GM12872 (cell line): Measurements from ENCODE around the gene PMFBP1.

Source experiments
- TF ChIP-seq, protein P1 (sequence below): IDR thresholded peaks from 3 replicates; pipeline ENCODE4 v1.5.1; 2011; ENCODE audit warnings: low read depth, mild to moderate bottlenecking, low read length, moderate library complexity; ENCODE audit not compliant: insufficient read depth

Gene PMFBP1

GRCh38 chr16:72122916-72123315, 49.0 kb downstream of the PMFBP1 start:
- TF ChIP-seq, protein P1, sequence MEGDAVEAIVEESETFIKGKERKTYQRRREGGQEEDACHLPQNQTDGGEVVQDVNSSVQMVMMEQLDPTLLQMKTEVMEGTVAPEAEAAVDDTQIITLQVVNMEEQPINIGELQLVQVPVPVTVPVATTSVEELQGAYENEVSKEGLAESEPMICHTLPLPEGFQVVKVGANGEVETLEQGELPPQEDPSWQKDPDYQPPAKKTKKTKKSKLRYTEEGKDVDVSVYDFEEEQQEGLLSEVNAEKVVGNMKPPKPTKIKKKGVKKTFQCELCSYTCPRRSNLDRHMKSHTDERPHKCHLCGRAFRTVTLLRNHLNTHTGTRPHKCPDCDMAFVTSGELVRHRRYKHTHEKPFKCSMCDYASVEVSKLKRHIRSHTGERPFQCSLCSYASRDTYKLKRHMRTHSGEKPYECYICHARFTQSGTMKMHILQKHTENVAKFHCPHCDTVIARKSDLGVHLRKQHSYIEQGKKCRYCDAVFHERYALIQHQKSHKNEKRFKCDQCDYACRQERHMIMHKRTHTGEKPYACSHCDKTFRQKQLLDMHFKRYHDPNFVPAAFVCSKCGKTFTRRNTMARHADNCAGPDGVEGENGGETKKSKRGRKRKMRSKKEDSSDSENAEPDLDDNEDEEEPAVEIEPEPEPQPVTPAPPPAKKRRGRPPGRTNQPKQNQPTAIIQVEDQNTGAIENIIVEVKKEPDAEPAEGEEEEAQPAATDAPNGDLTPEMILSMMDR = no peak

DNA sequence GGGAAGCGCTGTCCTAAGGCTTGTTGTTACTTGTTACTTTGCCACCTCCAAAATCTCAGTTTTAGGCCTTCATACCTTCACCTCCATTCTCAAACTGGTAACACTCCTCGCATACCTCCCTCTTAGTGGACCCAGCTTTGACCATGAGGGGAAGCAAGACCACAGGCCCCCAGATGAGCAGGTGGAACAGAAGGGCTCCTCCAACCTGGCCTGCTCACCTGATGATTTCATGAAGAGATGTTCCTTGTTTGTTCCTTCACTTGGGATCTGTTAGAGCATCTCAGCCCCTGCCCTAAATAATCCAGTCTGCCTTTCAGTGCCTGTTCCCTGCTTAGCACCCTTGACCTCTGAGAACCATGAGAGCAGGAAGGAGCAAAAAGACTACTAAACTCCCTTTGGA, 49.6 kb downstream of the PMFBP1 start:
- TF ChIP-seq, protein P1 = no peak

- TF ChIP-seq, protein P1 = no peak
These were observed 51.9 kb downstream of the PMFBP1 start for GRCh38 chr16:72120026-72120425.

- TF ChIP-seq, protein P1 = no peak
These were observed 58.4 kb downstream of the PMFBP1 start for GRCh38 chr16:72113616-72113945.

DNA sequence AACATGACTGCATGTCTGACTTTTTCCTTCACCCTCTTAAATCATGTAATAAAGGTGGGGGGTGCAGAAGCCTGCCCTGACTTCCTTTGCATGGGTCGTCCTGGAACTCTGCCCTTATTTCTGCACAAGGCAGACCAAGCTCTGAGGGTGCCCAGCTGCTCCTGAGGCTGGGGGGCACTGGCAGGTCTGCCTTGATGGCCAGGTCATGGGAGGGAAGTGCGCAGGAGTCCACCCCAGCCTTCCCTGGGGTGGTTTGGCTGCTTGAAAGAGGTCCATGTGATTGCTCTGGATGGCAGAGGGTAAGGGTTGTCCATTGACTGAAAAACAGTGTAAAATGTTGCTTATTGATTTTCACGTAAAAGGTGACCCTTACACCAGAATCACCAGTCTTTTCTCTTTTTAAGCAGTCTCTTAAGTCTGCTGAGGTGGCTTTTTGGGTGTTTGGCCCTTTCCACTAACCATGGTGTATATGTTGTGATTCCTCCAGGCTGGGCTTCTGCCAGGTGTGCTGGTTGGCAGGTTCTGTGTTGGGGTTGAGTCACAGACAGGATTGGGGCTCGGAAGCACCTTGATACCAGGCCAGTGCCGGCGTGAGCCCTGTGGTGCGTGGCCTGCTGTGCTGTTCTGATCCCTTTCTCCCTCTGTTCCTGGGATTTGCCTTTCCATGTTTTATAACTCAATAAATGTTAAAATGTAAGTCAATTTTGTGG, 58.9 kb downstream of the PMFBP1 start:
- TF ChIP-seq, protein P1 = no peak

DNA sequence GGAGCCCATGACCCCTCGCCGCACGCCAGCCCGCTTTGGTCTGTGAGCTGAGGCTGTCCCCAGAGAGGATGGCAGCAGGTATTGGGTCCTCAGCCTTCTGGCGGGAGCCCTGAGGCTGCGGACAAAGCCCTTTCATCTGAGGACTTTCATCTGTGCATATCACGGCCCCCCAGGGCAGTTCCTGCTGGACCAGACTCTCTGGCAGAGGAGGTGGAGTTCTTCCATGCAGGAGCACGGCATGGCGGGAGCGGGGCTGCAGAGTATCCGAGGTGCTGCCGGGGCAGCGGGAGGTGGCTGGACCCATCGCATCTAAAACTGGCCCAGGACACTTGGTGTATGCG, 59.5 kb downstream of the PMFBP1 start:
- TF ChIP-seq, protein P1 = no peak

DNA sequence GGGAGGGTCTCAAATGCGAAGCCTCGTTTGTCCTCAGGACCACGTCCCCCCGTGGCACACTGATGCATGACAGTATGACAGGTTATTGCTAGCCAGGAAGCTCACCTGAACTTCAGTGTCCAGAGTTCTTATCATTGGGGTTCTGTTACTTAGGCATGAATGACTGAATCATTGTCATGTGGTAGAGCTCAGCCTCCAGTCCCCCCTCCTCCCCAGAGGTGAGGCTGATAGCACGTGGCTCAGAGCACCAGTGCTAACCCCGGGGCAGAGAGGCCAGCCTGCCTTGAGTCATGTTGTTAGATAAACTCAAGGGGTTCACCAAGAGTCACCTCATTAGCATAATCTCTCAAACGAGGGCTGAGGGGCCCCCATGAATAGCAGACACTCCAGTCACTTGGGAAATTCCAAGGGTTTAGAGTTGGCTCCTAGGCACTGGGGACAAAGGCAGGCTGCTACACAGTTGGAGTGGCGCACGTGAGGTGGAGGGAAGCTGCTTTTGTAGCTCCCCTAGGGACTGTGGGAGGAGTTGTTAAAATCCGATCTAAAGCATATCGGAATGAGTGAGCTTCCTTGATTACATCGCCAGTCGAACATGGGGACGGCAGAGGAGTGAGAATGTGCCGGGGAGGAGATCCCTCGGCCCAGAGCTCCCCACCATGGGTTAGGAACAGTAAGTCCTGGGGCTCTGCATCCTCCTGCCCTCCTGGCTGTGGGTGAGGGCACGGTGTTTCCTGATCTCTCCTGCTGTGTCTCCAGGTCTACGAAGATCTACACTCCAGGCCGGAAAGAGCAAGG, 60.1 kb downstream of the PMFBP1 start:
- TF ChIP-seq, protein P1 = no peak
